Activated CD4-positive, alpha-beta T cell treated with anti-CD3 and anti-CD28 coated beads for 36 hours (primary cell): ENCODE measurements around the gene TCEA2. TPM values are rescaled to one million over a fixed set of nuclear protein-coding genes. Genes with fewer than 3 reads are reported as not detected.

ENCODE experiments used
- ATAC-seq: fragments of 200-7000 bp; cut with Tn5 transposase; one replicate; pipeline ENCODE4 v1.10.0; 2021; ENCODE audit warnings: mild to moderate bottlenecking, moderate library complexity
- CTCF ChIA-PET: fragments of 350-600 bp; sonication (Branson Sonifier 250); formaldehyde crosslinking; loops from one replicate; lab custom pipeline; 2021; ENCODE audit warnings: antibody characterized with exemption; lab: Charles Lee
- POLR2A ChIA-PET: fragments of 350-600 bp; sonication (Branson Sonifier 250); formaldehyde crosslinking; loops from one replicate; lab custom pipeline; 2021; ENCODE audit warnings: antibody characterized with exemption, inconsistent platforms; lab: Charles Lee
- DNase-seq: peaks from one replicate; pipeline ENCODE4 v3.0.0-alpha.2; 2020
- H3K27ac Mint-ChIP-seq: one replicate; pipeline ENCODE4 v1.8.0; 2021; ENCODE audit warnings: mixed read lengths
- H3K27me3 Mint-ChIP-seq: one replicate; pipeline ENCODE4 v1.8.0; 2021; ENCODE audit warnings: mixed read lengths
- H3K36me3 Mint-ChIP-seq: one replicate; pipeline ENCODE4 v1.8.0; 2021; ENCODE audit warnings: low read depth, mixed read lengths
- H3K4me1 Mint-ChIP-seq: one replicate; pipeline ENCODE4 v1.8.0; 2021; ENCODE audit warnings: mixed read lengths
- H3K4me3 Mint-ChIP-seq: one replicate; pipeline ENCODE4 v1.8.0; 2021; ENCODE audit warnings: mild to moderate bottlenecking, moderate library complexity, mixed read lengths
- H3K9me3 Mint-ChIP-seq: one replicate; pipeline ENCODE4 v1.8.0; 2021; ENCODE audit warnings: low read depth, mixed read lengths
- intact Hi-C, 2 experiments: fragments of 100-400 bp; cut with DNase I in 1 of 2; cut with micrococcal nuclease in 1 of 2; formaldehyde crosslinking; loops; one replicate each; pipeline versions ENCODE4 v1.14.2 to v1.15.1; 2022 to 2024; cut with DNase I, micrococcal nuclease
- total RNA-seq, 2 experiments: library from RNA; stranded (reverse); gene quantifications; one replicate each; pipeline ENCODE4 v1.2.3, GENCODE V29; 2021

TCEA2 gene
- total RNA-seq, 2 experiments from 2014 or later, result 40.6 to 50.0 TPM

DNA sequence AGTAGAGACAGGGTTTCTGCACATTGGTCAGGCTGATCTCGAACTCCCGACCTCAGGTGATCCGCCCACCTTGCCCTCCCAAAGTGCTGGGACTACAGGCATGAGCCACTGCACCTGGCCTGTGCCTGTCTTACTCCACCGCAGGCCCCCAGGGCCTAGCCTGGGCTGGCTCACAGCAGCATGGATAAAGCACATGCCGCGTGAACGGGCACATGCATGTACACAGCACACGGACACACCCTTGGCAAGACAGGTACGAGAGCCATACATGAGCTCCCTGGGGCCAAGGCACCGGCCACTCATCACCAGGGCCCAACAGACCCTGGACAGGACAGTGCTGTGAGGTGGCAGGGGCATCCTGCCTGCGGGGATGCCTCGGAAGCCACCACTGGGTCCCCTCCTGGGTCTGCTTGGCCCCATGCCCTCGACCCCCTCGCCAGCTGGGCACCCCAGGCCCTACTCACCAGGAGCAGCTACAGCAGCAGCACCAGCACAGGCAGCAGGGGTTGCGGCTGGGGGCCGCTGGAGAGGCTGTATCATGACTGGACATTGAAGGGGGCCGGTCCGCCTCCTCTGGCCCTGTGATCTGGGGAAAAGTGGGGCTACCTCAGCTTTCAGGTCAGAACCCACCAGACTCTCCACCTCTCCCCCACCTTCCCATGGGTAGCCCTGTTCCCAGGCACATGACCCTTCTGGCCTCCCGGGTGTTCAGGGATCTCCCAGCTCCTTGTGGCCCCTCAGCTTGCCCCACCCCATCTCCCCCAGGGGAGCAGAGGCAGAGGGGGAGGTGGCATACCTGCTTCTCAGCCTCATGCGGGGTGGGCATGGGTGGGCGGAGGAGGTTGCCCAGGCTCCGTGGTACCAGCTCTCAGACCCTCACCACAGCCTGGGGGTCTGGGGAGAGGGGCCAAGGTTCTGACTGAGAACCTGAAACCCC, 13.3 kb downstream of the TCEA2 start:
- no peak for ATAC-seq
- H3K27me3 Mint-ChIP-seq, result no peaks in the 10 kb centered on the region
- no peaks in the 10 kb centered on the region for H3K9me3 Mint-ChIP-seq
- H3K36me3 Mint-ChIP-seq, result peaks cover 6% of the 10 kb centered on the region
- H3K4me1 Mint-ChIP-seq, result peaks cover 10% of the 10 kb centered on the region
- ChIA-PET CTCF (interaction anchor here (0.6 to 0.7 kb wide), 2 partner anchors 14 to 112 kb away, joined by 3 to 4 read pairs; no protein-coding TSS in a partner anchor), POLR2A (no interaction called here)
- DNase-seq, result no peak
- intact Hi-C loops, result no loop called here
- H3K4me3 Mint-ChIP-seq, result peak overlapping the region; percentile 90
- peak overlapping the region; percentile 88 for H3K27ac Mint-ChIP-seq

DNA sequence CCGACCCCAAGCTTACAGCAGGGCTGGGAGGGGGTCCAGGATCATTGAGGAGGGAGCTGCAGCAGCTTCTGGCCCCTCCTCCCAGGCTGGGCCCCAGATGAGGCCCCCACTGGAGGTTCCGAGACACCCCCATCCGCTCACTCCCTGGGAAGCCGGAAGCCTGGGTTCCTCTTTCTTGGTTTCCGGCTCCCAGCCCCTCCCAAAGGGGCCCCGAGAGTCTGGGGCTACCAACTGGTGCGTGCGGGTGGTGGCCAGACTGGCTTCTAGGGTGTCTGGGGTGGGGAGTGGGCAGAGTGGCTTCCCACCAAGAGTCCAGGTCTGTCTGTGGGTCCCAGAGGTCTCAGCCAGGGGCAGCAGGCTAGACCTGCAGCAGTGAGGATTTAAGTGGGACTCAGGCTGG, 14.1 kb downstream of the TCEA2 start:
- intact Hi-C loops, result no loop called here
- POLR2A ChIA-PET, result no interaction called here
- DNase-seq, result peak; percentile 69
- CTCF ChIA-PET, result interaction anchor here (0.6 to 0.7 kb wide), 2 partner anchors 9 to 15 kb away, joined by 3 to 4 read pairs; no protein-coding TSS in a partner anchor
- peaks cover 14% of the 10 kb centered on the region for H3K4me1 Mint-ChIP-seq
- H3K9me3 Mint-ChIP-seq, result no peaks in the 10 kb centered on the region
- peak; percentile 28 for ATAC-seq
- H3K36me3 Mint-ChIP-seq, result peaks cover 6% of the 10 kb centered on the region
- H3K27me3 Mint-ChIP-seq, result no peaks in the 10 kb centered on the region
- peak overlapping the region; percentile 90 for H3K4me3 Mint-ChIP-seq
- peak overlapping the region; percentile 88 for H3K27ac Mint-ChIP-seq

DNA sequence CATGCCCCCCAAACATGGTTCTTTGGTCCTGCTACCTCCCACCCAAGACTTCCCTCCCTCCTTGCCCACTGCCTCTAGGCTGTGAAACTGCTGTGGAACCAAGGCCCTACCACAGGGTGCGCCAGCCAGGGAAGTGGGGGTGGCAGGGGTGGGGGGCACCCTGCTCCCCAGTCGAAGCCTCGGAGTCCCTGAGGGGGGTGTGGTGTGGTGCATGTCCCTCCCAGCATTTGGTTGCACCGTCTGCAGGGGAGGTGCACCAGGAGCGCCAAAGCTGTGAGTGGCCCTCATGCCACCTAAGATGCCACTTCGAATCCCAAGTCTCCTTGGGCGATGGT, 14.5 kb downstream of the TCEA2 start:
- Mint-ChIP-seq H3K27ac (peak overlapping the region; percentile 88), H3K9me3 (no peaks in the 10 kb centered on the region), H3K36me3 (peaks cover 5% of the 10 kb centered on the region), H3K4me1 (peaks cover 17% of the 10 kb centered on the region), H3K27me3 (no peaks in the 10 kb centered on the region), H3K4me3 (peak overlapping the region; percentile 90)
- intact Hi-C loops, result no loop called here
- ChIA-PET POLR2A (no interaction called here), CTCF (interaction anchor here (0.6 to 1.1 kb wide), 5 partner anchors 9 to 181 kb away, joined by 3 read pairs; no protein-coding TSS in a partner anchor)
- DNase-seq (no peak), ATAC-seq (no peak)

DNA sequence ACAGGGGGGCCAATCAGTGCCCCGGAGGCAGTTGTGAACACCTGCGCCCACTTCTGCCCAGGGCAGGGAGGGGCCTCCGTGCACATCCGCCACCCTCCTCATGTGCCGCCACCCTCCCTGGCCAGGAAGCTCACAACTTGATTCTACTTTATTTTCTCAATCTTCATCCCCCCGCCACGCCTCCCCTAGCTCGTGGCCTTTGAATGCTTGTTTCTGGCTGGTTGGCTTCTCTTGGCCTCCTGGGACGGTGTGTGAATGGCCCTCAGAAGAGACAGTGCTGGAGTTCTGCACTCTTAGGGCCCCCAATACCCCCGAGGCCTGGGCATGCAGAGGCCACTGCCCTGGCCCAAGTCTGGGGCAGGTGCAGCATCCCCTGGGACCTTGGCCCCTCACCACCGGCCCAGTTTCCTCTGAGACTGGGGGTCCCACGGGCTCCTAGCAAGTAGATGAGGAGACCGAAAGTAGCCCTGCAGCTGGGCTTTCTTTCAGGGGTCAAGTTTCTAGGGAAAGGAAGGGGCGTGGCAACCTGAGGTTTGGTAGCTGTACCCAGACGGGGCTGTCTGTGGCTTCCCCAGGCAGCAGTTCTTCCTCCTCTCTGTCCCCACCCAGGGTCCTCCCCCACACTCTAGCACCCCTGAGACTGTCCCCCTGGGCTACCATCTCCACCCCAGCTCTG, 15.0 kb downstream of the TCEA2 start:
- H3K27ac Mint-ChIP-seq, result peak overlapping the region; percentile 88
- no peaks in the 10 kb centered on the region for H3K27me3 Mint-ChIP-seq
- POLR2A ChIA-PET, result interaction anchor here (0.6 kb wide), 1 partner anchor 12 kb away, joined by 3 read pairs; no protein-coding TSS in a partner anchor
- DNase-seq (peak; percentile 79), ATAC-seq (peak; percentile 67)
- peak overlapping the region; percentile 90 for H3K4me3 Mint-ChIP-seq
- CTCF ChIA-PET, result interaction anchor here (0.6 to 1.2 kb wide), 6 partner anchors 21 to 783 kb away, joined by 3 to 5 read pairs (median 3); no protein-coding TSS in a partner anchor
- H3K4me1 Mint-ChIP-seq, result peaks cover 22% of the 10 kb centered on the region
- peaks cover 4% of the 10 kb centered on the region for H3K36me3 Mint-ChIP-seq
- no peaks in the 10 kb centered on the region for H3K9me3 Mint-ChIP-seq
- intact Hi-C loops, result loop anchor here (2.0 kb wide), 2 partner anchors 13 to 39 kb away; no protein-coding TSS in a partner anchor

DNA sequence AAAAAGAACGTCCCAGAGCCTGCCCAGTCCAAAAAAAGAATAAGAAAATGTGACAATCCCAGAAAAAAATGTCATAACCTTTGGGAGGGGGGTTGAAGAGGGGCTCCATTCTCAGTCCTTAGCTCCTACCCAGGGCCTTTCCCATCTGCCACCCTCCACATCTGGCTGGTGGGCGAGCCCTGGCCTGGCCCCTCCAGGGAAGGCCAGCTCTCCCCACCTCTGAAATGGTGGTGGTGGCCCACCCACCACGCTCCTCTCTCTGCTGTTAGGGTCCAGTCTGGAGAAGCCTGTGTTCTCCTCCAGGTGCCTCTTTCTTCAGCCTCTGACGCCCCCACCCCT, 15.9 kb downstream of the TCEA2 start:
- POLR2A ChIA-PET, result no interaction called here
- CTCF ChIA-PET, result interaction anchor here (0.5 to 1.3 kb wide), 6 partner anchors 9 to 287 kb away, joined by 3 to 5 read pairs (median 4); no protein-coding TSS in a partner anchor
- peaks cover 4% of the 10 kb centered on the region for H3K36me3 Mint-ChIP-seq
- H3K27me3 Mint-ChIP-seq, result no peaks in the 10 kb centered on the region
- intact Hi-C loops, result loop anchor here (1.0 to 2.0 kb wide), 4 partner anchors 14 to 559 kb away; partner anchors contain the start of genes PPDPF (in 1 of the 2) and TCEA2 (in 1 of the 2)
- peak overlapping the region; percentile 90 for H3K4me3 Mint-ChIP-seq
- ATAC-seq (no peak), DNase-seq (no peak)
- H3K4me1 Mint-ChIP-seq, result peaks cover 25% of the 10 kb centered on the region
- peak overlapping the region; percentile 88 for H3K27ac Mint-ChIP-seq
- H3K9me3 Mint-ChIP-seq, result no peaks in the 10 kb centered on the region

DNA sequence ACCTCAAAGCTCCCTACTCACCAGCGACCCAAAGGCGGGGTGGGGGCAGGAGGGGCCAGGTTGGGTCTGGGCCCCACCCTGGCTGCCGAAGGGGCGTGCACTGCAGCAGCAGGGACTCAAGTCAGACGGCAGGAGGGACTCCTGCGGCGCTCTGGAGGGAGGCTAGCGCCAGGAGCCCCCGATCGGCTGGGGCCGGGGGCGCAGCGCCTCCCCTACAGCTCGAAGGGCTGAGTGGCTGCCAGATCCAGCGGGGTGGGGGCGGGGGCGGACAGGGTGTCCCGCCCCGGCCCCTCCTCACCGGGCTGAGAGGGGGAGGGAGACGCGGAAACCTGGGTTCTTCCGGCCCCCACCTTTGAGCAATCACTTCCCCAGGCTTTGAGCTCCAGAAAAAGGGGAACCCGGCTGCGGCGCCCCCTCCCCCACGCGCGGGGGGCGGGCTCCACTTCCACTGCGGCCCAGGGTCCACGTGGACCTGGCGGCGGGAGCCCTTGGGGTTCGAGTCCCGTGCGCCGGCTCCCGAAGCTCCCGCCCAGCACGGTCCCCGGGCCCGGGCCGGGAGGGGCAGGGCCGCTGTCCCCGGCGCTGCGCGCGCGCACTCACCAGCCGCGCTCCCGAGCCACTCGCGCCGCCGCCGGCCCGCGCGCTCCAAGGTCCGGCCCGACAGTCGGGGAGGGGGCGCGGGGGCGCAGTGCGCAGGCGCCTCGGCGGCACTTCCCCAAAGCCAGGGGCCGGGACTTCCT, 16.4 kb downstream of the TCEA2 start, which contains the start of gene RGS19:
RGS19 (minus strand) TSS at position 246 of the 740 bp plus-strand sequence. CDS start 2,632 bp downstream, outside the sequence.
- ChIA-PET CTCF (interaction anchor here (0.5 to 1.3 kb wide), 5 partner anchors 9 to 206 kb away, joined by 3 to 4 read pairs (median 4); partner anchors contain the start of gene PRPF6), POLR2A (interaction anchor here (0.5 kb wide), 1 partner anchor 194 kb away, joined by 6 read pairs; no protein-coding TSS in a partner anchor)
- H3K36me3 Mint-ChIP-seq, result peaks cover 2% of the 10 kb centered on the region
- no peaks in the 10 kb centered on the region for H3K9me3 Mint-ChIP-seq
- ATAC-seq, result peak; percentile 43
- H3K4me3 Mint-ChIP-seq, result peak within 1 kb of the TSS; percentile 90
- H3K4me1 Mint-ChIP-seq, result peaks cover 28% of the 10 kb centered on the region
- DNase-seq, result peak; percentile 77
- peak within 1 kb of the TSS; percentile 88 for H3K27ac Mint-ChIP-seq
- peaks cover 3% of the 10 kb centered on the region for H3K27me3 Mint-ChIP-seq
- intact Hi-C loops, result loop anchor here (1.0 to 5.0 kb wide), 5 partner anchors 15 to 559 kb away; partner anchors contain the start of genes PCMTD2 (in 1 of the 2), PPDPF (in 1 of the 2) and TCEA2 (in 1 of the 2)

DNA sequence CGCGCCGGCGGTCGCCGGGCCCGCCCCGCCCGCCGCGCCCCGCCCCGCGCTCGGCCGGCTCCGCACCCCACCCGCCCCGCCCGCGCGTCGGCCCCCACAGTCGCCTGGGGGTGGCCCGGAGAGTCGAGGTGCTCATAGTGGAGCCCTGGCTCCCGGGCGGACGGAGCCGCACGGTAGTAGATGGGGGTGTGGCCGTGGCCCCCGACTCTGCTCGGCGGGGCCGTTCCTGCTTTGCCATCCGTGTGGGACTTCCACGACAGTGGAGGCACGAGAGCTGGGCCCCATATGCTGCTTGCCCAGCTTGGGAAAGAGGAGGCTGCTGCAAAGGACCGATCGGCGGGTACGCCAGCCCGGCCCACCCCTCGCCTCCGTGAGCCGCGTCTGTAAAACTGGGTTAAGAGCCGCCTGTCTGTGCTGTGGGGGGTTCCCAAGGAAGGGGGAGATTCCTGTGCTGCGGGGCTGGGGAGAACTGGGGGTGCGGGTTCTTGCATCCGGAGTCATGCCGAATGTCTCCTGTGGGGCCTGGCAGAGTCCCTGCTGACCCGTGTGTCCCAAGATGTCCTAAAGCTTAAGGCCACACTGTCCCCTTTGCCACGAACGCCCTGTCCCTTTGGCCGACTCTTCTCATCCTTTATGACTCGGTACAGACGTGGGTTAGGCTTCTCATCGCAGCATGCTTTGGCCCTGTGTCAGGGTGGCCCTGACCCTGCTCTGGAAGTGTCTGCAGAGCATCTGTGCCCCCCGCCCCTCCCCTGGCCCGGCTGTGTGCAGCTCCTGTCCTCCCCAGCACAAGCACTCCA, 17.2 kb downstream of the TCEA2 start, which contains the start of gene OPRL1:
OPRL1 (plus strand) TSS at position 70 of the 800 bp plus-strand sequence. CDS start 12,639 bp downstream, outside the sequence.
- peaks cover 2% of the 10 kb centered on the region for H3K36me3 Mint-ChIP-seq
- intact Hi-C loops, result loop anchor here in 1 of 2 experiments (5.0 kb wide), 1 partner anchor 177 kb away; the partner anchor contains the start of gene PCMTD2
- peak; percentile 4 for ATAC-seq
- ChIA-PET POLR2A (no interaction called here), CTCF (interaction anchor here (0.6 to 1.3 kb wide), 4 partner anchors 10 to 560 kb away, joined by 3 to 4 read pairs (median 4); partner anchors contain the start of genes PPDPF and PRPF6)
- DNase-seq, result peak; percentile 59
- no peaks in the 10 kb centered on the region for H3K9me3 Mint-ChIP-seq
- peaks cover 4% of the 10 kb centered on the region for H3K27me3 Mint-ChIP-seq
- peak within 1 kb of the TSS; percentile 88 for H3K27ac Mint-ChIP-seq
- peaks cover 29% of the 10 kb centered on the region for H3K4me1 Mint-ChIP-seq
- peak within 1 kb of the TSS; percentile 90 for H3K4me3 Mint-ChIP-seq

DNA sequence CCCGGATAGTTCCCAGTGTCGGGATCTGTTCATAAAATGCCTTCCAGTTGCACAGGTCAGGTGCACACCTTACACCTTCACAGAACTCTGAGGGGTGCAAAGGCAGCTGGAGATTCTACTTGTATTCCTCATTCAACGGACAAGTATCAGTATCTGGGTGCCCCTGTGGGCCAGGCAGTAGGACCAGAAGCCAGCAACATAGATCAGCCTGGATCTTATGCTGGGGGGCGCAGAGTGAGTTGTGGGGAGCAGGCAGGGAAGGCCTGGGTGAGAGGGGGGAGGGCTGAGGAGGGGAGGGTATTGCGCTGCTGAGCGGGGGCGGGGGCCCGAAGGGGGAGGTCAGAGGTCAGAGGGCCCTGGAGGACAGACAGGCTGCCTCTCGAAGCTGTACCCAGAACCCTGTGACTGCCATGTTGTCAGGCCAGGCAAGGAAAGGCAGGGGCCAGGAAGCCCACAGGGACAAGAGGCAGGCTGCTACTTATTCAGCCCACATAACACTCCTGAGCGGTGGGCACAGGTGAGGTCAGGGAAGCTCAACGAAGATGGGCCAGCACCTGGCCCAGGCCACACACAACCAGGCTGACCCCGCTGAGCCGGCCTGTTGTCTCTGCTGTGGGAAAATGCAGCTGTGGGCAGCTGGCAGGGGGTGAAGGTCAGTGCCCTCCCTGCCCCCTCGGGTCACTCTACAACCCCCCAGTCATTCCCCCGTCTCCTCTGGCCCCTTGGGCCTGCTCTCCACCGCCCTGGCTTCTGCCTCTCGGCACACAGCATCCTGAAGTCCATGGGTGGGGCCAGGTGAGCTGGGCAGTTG, 18.0 kb downstream of the TCEA2 start:
- ATAC-seq (no peak), DNase-seq (no peak)
- ChIA-PET CTCF (interaction anchor here (0.6 kb wide), 2 partner anchors 8 to 560 kb away, joined by 3 read pairs; partner anchors contain the start of gene PPDPF), POLR2A (no interaction called here)
- intact Hi-C loops, result loop anchor here in 1 of 2 experiments (5.0 kb wide), 1 partner anchor 176 kb away; the partner anchor contains the start of gene PCMTD2
- Mint-ChIP-seq H3K9me3 (no peaks in the 10 kb centered on the region), H3K36me3 (peaks cover 2% of the 10 kb centered on the region), H3K4me3 (peak overlapping the region; percentile 68), H3K27ac (no peak overlapping the region), H3K27me3 (peaks cover 4% of the 10 kb centered on the region), H3K4me1 (peaks cover 29% of the 10 kb centered on the region)

DNA sequence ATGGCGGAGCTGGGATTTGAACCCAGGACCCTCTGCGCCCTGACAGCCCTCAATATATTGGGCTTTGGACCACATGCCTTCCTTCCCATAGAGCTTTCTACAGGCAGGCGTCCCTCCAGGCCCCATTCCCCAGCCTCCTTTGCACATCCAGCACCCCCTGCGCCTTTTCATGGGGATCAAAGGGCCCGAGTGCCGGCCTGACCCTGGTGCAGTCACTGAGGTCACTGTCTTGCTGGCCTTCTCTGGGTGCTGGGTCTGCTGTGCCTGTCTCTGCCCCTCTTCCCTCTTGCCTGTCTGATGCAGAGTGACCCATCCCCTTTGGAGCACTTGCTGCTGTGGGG, 18.6 kb downstream of the TCEA2 start:
- ATAC-seq, result no peak

More for the DNA sequence above, 18.6 kb downstream of the TCEA2 start:
- DNase-seq, result no peak
- ChIA-PET CTCF (no interaction called here), POLR2A (no interaction called here)
- Mint-ChIP-seq H3K4me3 (peak overlapping the region; percentile 6), H3K36me3 (peaks cover 2% of the 10 kb centered on the region), H3K9me3 (no peaks in the 10 kb centered on the region), H3K27ac (peak overlapping the region; percentile 51), H3K4me1 (peaks cover 29% of the 10 kb centered on the region), H3K27me3 (peaks cover 4% of the 10 kb centered on the region)
- intact Hi-C loops, result loop anchor here in 1 of 2 experiments (5.0 kb wide), 1 partner anchor 176 kb away; the partner anchor contains the start of gene PCMTD2
